Thyroid gland (tissue), 4 donors: ENCODE measurements around the gene FZR1. TPM values are rescaled to one million over a fixed set of nuclear protein-coding genes. Genes with fewer than 3 reads are reported as not detected.

ENCODE experiments used
- DNase-seq, 2 donors: peaks; one replicate each; pipeline ENCODE4 v3.0.0-alpha.2; 2019
- H3K27ac ChIP-seq, 3 donors: fragments of 200-600 bp; sonication (generic); 1 replicate in 2 of 3; 2 replicates in 1 of 3; pipeline ENCODE4 v1.5.1; 2016 to 2019; ENCODE audit warnings: mild to moderate bottlenecking in 1 of 3, moderate library complexity in 1 of 3
- H3K27me3 ChIP-seq: fragments of 200-600 bp; sonication (generic); one replicate; pipeline ENCODE4 v1.5.1; 2019
- H3K36me3 ChIP-seq, 2 donors: fragments of 200-600 bp; sonication (generic); one replicate each; pipeline ENCODE4 v1.5.1; 2016 to 2019
- H3K4me1 ChIP-seq, 2 donors: fragments of 200-600 bp; sonication (generic); one replicate each; pipeline ENCODE4 v1.5.1; 2017 to 2019
- H3K4me3 ChIP-seq, 3 donors: fragments of 200-600 bp; sonication (generic); replicated peaks in 1 of 3; 1 replicate in 2 of 3; 2 replicates in 1 of 3; pipeline ENCODE4 v1.5.1; 2016; ENCODE audit warnings: mild to moderate bottlenecking in 1 of 3
- H3K9me3 ChIP-seq: fragments of 200-600 bp; sonication (generic); one replicate; pipeline ENCODE4 v1.5.1; 2017
- CTCF ChIP-seq, 6 experiments: fragments of 200-600 bp in 3 of 6; fragments of 450-650 bp in 3 of 6; sonication (generic) in 3 of 6; IDR thresholded peaks; one replicate each; pipeline ENCODE4 v1.5.1; 2016 to 2019; ENCODE audit warnings: antibody characterized with exemption in 6 of 6, mild to moderate bottlenecking in 2 of 6, inconsistent platforms in 1 of 6, moderate library complexity in 1 of 6
- POLR2A ChIP-seq, 2 donors: fragments of 450-650 bp; IDR thresholded peaks; one replicate each; pipeline ENCODE4 v1.6.1; 2017; ENCODE audit warnings: antibody characterized with exemption in 2 of 2, mild to moderate bottlenecking in 2 of 2, moderate library complexity in 1 of 2
- WGBS, 2 donors: methylation state at CpG; one replicate each; pipeline ENCODE4 v1.1.5; 2017; 5-methylcytosine and 5-hydroxymethylcytosine counted together
- intact Hi-C: fragments of 100-400 bp; cut with DNase I; formaldehyde crosslinking; loops from one replicate; pipeline ENCODE4 v1.15.1; 2023
- total RNA-seq, 4 donors: library from RNA; depleted of rRNA; stranded (reverse); fragments of >200 nt; gene quantifications; one replicate each; pipeline ENCODE4 v1.2.3, GENCODE V29; 2016

FZR1 gene
- total RNA-seq, 4 donors from 2014 or later: 28.6 to 56.0 (median 36.1) TPM

- no peak for DNase-seq
- Histone ChIP-seq H3K36me3 (no peaks in the 10 kb centered on the region), H3K27me3 (no peaks in the 10 kb centered on the region), H3K9me3 (no peaks in the 10 kb centered on the region), H3K27ac (no peak overlapping the region), H3K4me3 (no peak overlapping the region), H3K4me1 (no peaks in the 10 kb centered on the region)
- intact Hi-C loops: no loop called here
- TF ChIP-seq CTCF (IDR thresholded peaks at IDR 0.05): no peak
- no peak for TF ChIP-seq POLR2A (IDR thresholded peaks at IDR 0.05)
- 41 to 48% methylated on average over 25 to 26 of the region's 27 CpGs for WGBS, 2 donors
Measured at GRCh38 chr19:3478409-3479176, 27.5 kb upstream of the FZR1 start.

GRCh38 chr19:3479177-3479833 is 26.8 kb upstream of the FZR1 start:
- H3K9me3 ChIP-seq: no peaks in the 10 kb centered on the region
- 54 to 63% methylated on average over 7 of the region's 7 CpGs for WGBS, 2 donors
- H3K36me3 ChIP-seq: no peaks in the 10 kb centered on the region
- no peak overlapping the region for H3K27ac ChIP-seq
- H3K4me3 ChIP-seq: no peak overlapping the region
- H3K4me1 ChIP-seq: no peaks in the 10 kb centered on the region
- H3K27me3 ChIP-seq: no peaks in the 10 kb centered on the region
- intact Hi-C loops: no loop called here
- DNase-seq: no peak
- TF ChIP-seq POLR2A (IDR thresholded peaks at IDR 0.05): no peak
- no peak for TF ChIP-seq CTCF (IDR thresholded peaks at IDR 0.05)

GRCh38 chr19:3479834-3480215 is 26.3 kb upstream of the FZR1 start:
- WGBS, 2 donors: 54 to 64% methylated on average over 9 of the region's 9 CpGs
- no peaks in the 10 kb centered on the region for H3K27me3 ChIP-seq
- no peaks in the 10 kb centered on the region for H3K4me1 ChIP-seq
- DNase-seq: no peak
- H3K4me3 ChIP-seq: no peak overlapping the region
- H3K9me3 ChIP-seq: no peaks in the 10 kb centered on the region
- no peak for TF ChIP-seq POLR2A (IDR thresholded peaks at IDR 0.05)
- TF ChIP-seq CTCF (IDR thresholded peaks at IDR 0.05): no peak
- intact Hi-C loops: no loop called here
- H3K27ac ChIP-seq: no peak overlapping the region
- H3K36me3 ChIP-seq: no peaks in the 10 kb centered on the region

GRCh38 chr19:3480383-3481091 is 25.6 kb upstream of the FZR1 start, which contains the start of gene SMIM24:
TSS of gene SMIM24 (minus strand) at chr19:3480525. CDS start at chr19:3480463, 62 bp downstream.
- WGBS, 2 donors: 44 to 49% methylated on average over 25 to 27 of the region's 27 CpGs
- no peak within 1 kb of the TSS for H3K27ac ChIP-seq
- H3K9me3 ChIP-seq: no peaks in the 10 kb centered on the region
- peak; percentile 54 to 56 for DNase-seq
- H3K4me1 ChIP-seq: no peaks in the 10 kb centered on the region
- intact Hi-C loops: no loop called here
- TF ChIP-seq CTCF (IDR thresholded peaks at IDR 0.05): no peak
- TF ChIP-seq POLR2A (IDR thresholded peaks at IDR 0.05): no peak
- H3K36me3 ChIP-seq: no peaks in the 10 kb centered on the region
- H3K4me3 ChIP-seq: no peak within 1 kb of the TSS
- no peaks in the 10 kb centered on the region for H3K27me3 ChIP-seq
